ENCODE data around the gene MCEMP1.

DNA sequence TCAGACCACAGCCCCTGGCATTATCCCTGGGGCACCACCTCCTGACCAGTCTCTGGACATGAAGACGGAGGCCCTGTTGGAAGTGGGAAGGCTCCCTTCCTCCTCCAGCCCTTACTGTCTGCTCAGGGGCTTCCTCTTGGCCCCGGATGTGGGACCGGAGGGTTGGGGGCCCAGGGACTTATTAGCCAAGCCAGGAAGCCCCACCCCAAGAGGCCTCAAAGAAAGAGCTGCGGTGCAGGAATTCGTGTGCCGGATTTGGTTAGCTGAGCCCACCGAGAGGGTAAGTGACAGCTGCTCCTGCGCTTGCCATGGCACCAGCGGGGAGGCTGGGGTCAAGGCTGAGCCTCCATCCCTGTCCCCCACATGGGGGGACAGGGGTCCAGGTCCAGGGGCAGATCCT, 8.0 kb upstream of the MCEMP1 start, which contains the start of gene RETN:
- TF ChIP-seq, protein P1, sequence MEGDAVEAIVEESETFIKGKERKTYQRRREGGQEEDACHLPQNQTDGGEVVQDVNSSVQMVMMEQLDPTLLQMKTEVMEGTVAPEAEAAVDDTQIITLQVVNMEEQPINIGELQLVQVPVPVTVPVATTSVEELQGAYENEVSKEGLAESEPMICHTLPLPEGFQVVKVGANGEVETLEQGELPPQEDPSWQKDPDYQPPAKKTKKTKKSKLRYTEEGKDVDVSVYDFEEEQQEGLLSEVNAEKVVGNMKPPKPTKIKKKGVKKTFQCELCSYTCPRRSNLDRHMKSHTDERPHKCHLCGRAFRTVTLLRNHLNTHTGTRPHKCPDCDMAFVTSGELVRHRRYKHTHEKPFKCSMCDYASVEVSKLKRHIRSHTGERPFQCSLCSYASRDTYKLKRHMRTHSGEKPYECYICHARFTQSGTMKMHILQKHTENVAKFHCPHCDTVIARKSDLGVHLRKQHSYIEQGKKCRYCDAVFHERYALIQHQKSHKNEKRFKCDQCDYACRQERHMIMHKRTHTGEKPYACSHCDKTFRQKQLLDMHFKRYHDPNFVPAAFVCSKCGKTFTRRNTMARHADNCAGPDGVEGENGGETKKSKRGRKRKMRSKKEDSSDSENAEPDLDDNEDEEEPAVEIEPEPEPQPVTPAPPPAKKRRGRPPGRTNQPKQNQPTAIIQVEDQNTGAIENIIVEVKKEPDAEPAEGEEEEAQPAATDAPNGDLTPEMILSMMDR (conservative IDR thresholded peaks at IDR 0.05; ENCODE audit: low read depth in 2 of 2): no peak
- TF ChIP-seq EZH2 (IDR thresholded peaks at IDR 0.05; ENCODE audit: low read depth, unreplicated experiment): no peak

Data from GM23338 (cell line).